Neuronal stem cell (in vitro differentiated cells): ENCODE results near the gene HMGCLL1.
A peak's percentile ranks its signal among the peaks of the same experiment; 100 is the strongest.

Source experiments
- DNase-seq: peaks from one replicate; pipeline ENCODE4 v3.0.0-alpha.2; 2013; ENCODE audit warnings: low spot score
- H2AFZ ChIP-seq: one replicate; pipeline ENCODE4 v1.6.1; 2013; ENCODE audit warnings: mild to moderate bottlenecking, low read length, inconsistent platforms
- H2AK5ac ChIP-seq: 2 replicates; pipeline ENCODE4 v1.6.1; 2013; ENCODE audit warnings: low read depth, mild to moderate bottlenecking, inconsistent platforms, low read length, moderate library complexity, mixed read lengths
- H2BK120ac ChIP-seq: 2 replicates; pipeline ENCODE4 v1.6.1; 2013; ENCODE audit warnings: low read depth, mild to moderate bottlenecking, inconsistent platforms, low read length, moderate library complexity, mixed read lengths
- H2BK12ac ChIP-seq: one replicate; pipeline ENCODE4 v1.6.1; 2013; ENCODE audit warnings: low read length, inconsistent platforms
- H2BK15ac ChIP-seq: 2 replicates; pipeline ENCODE4 v1.6.1; 2013; ENCODE audit warnings: mild to moderate bottlenecking, low read length, inconsistent platforms, mixed read lengths
- H2BK5ac ChIP-seq: one replicate; pipeline ENCODE4 v1.6.1; 2013; ENCODE audit warnings: inconsistent platforms, mild to moderate bottlenecking, low read length, moderate library complexity
- H3K14ac ChIP-seq: one replicate; pipeline ENCODE4 v1.6.1; 2013; ENCODE audit warnings: low read length, inconsistent platforms
- H3K18ac ChIP-seq: 2 replicates; pipeline ENCODE4 v1.6.1; 2013; ENCODE audit warnings: low read length, inconsistent platforms
- H3K23ac ChIP-seq: 2 replicates; pipeline ENCODE4 v1.6.1; 2013; ENCODE audit warnings: low read depth, mild to moderate bottlenecking, mixed read lengths, low read length, inconsistent platforms; ENCODE audit not compliant: poor library complexity
- H3K27ac ChIP-seq: replicated peaks from 3 replicates; pipeline ENCODE4 v1.5.1; 2013; ENCODE audit warnings: low read length, inconsistent platforms
- H3K27me3 ChIP-seq, 3 experiments: 2 replicates each; pipeline ENCODE4 v1.6.1; 2013; ENCODE audit warnings: low read length in 3 of 3, mild to moderate bottlenecking in 2 of 3, inconsistent platforms in 1 of 3, low read depth in 1 of 3, mixed read lengths in 1 of 3, moderate library complexity in 1 of 3; ENCODE audit not compliant: control insufficient read depth in 3 of 3, insufficient read depth in 3 of 3
- H3K36me3 ChIP-seq, 2 donors: replicated peaks in 1 of 2; 2 replicates each; pipeline ENCODE4 v1.6.1; 2013; ENCODE audit warnings: low read length in 2 of 2; ENCODE audit not compliant: control insufficient read depth in 2 of 2, insufficient read depth in 2 of 2
- H3K4ac ChIP-seq: 2 replicates; pipeline ENCODE4 v1.6.1; 2013; ENCODE audit warnings: inconsistent platforms, mild to moderate bottlenecking, low read length, moderate library complexity
- H3K4me1 ChIP-seq, 2 donors: 1 replicate in 1 of 2; 2 replicates in 1 of 2; pipeline ENCODE4 v1.6.1; 2013; ENCODE audit warnings: low read length in 2 of 2, low read depth in 1 of 2; ENCODE audit not compliant: control insufficient read depth in 2 of 2, insufficient read depth in 1 of 2
- H3K4me2 ChIP-seq: one replicate; pipeline ENCODE4 v1.6.1; 2013; ENCODE audit warnings: mild to moderate bottlenecking, low read length, inconsistent platforms; ENCODE audit not compliant: insufficient read depth, poor library complexity, severe bottlenecking
- H3K4me3 ChIP-seq, 2 donors: 2 replicates each; pipeline ENCODE4 v1.5.1; 2013; ENCODE audit warnings: low read length in 2 of 2, mild to moderate bottlenecking in 2 of 2, inconsistent platforms in 1 of 2, moderate library complexity in 1 of 2
- H3K79me1 ChIP-seq: one replicate; pipeline ENCODE4 v1.6.1; 2013; ENCODE audit warnings: low read depth, mild to moderate bottlenecking, inconsistent platforms, low read length, moderate library complexity
- H3K9ac ChIP-seq: one replicate; pipeline ENCODE4 v1.6.1; 2013; ENCODE audit warnings: mild to moderate bottlenecking, low read depth, low read length, inconsistent platforms; ENCODE audit not compliant: poor library complexity
- H3K9me3 ChIP-seq, 2 donors: replicated peaks in 1 of 2; 2 replicates each; pipeline versions ENCODE3 to v1.6.1; 2013; ENCODE audit warnings: low read length in 2 of 2, mild to moderate bottlenecking in 2 of 2, inconsistent platforms in 1 of 2, low read depth in 1 of 2, mixed read lengths in 1 of 2, moderate library complexity in 1 of 2; ENCODE audit not compliant: control insufficient read depth in 2 of 2, insufficient read depth in 1 of 2
- H4K8ac ChIP-seq: one replicate; pipeline ENCODE4 v1.6.1; 2013; ENCODE audit warnings: low read depth, mild to moderate bottlenecking, inconsistent platforms, low read length, moderate library complexity
- H4K91ac ChIP-seq: one replicate; pipeline ENCODE4 v1.6.1; 2013; ENCODE audit warnings: low read length, low read depth, mild to moderate bottlenecking, inconsistent platforms; ENCODE audit not compliant: poor library complexity
- WGBS, 2 donors: extraction: QIAGEN DNeasy Blood & Tissue Kit; methylation state at CpG; one replicate each; pipeline ENCODE4 v1.1.7; 2013; ENCODE audit warnings: missing lambda C conversion rate in 2 of 2, mixed read lengths in 1 of 2; ENCODE audit not compliant: insufficient read length in 2 of 2, insufficient replicate concordance in 1 of 2; ENCODE audit errors: extremely low coverage in 2 of 2; 5-methylcytosine and 5-hydroxymethylcytosine counted together

The HMGCLL1 gene

DNA sequence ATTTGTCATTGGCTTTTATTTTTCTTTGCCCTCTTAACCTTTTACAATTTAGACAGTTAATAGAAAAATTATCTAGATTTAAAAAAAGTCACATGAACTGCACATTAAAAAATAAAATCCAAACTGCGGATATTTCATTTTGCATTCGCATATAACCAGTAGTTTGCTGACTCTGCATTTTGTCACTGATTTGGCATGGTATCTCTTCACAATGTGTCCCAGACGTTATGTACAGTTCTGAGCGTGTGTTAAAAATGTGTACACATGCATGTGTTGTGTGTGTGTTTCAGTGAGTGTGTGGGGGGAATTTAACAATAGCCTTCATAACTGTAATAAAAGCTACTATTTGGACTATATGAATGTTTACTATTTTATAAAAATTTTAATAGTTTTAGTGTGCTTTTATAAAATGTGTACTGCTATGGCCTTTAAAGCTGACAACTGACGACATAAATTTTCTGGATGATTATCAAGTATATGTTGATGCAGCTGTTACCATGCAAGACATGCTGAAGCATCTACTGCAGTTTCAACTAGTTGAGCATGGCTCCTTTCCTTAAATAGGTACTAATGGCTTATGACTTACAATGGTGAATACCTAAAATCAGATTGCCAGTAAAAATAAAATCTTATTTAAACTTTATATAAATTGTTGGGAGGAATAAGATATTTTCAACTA is 67.7 kb downstream of the HMGCLL1 start:
- H3K4ac ChIP-seq, result no peak overlapping the region
- no peaks in the 10 kb centered on the region for H3K27me3 ChIP-seq

DNA sequence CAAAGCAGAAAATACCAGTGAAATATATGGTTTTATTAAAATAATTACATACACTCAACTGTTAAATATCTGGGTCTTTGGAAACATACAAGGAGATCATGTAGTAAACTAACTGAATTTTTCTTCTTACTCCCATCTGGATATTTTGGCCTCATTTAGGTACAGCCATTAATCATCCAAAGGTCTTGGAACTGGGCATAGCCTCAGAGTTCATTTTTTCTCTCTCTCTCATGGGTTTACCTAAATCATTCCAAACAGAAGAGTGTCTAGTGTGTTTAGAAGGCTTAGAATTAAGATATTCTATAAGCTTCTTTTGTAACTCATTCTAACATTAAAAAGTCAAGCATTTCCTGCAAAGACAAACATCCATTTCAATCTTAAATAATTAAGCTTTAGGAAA is 79.4 kb downstream of the HMGCLL1 start:
- H3K27me3 ChIP-seq, result no peaks in the 10 kb centered on the region
- H3K23ac ChIP-seq, result no peak overlapping the region
- H3K4me1 ChIP-seq, result peaks cover 0 to 1% of the 10 kb centered on the region in 2 donors
- no peak overlapping the region for H3K4me2 ChIP-seq
- no peaks in the 10 kb centered on the region for H3K36me3 ChIP-seq
- no peak overlapping the region for H3K4me3 ChIP-seq
- no peaks in the 10 kb centered on the region for H3K79me1 ChIP-seq
- H2AFZ ChIP-seq, result no peak overlapping the region
- H3K18ac ChIP-seq, result no peak overlapping the region
- no peak overlapping the region for H3K9ac ChIP-seq
- no peak for DNase-seq
- no peak overlapping the region for H4K8ac ChIP-seq
- no peak overlapping the region for H3K27ac ChIP-seq
- H3K4ac ChIP-seq, result no peak overlapping the region
- no peaks in the 10 kb centered on the region for H3K9me3 ChIP-seq
- H4K91ac ChIP-seq, result no peak overlapping the region
- H2AK5ac ChIP-seq, result no peak overlapping the region
- no peak overlapping the region for H2BK12ac ChIP-seq
- H2BK15ac ChIP-seq, result no peak overlapping the region
- H3K14ac ChIP-seq, result no peak overlapping the region
- H2BK120ac ChIP-seq, result no peak overlapping the region
- no peak overlapping the region for H2BK5ac ChIP-seq

More for the DNA sequence above, 67.7 kb downstream of the HMGCLL1 start:
- WGBS, 2 donors, result no CpG with 5 or more reads among the region's 5 CpGs
- no peak overlapping the region for H3K23ac ChIP-seq
- H2AK5ac ChIP-seq, result no peak overlapping the region
- no peak overlapping the region for H3K18ac ChIP-seq
- no peak overlapping the region for H2BK120ac ChIP-seq
- H3K36me3 ChIP-seq, result no peaks in the 10 kb centered on the region
- H3K27ac ChIP-seq, result no peak overlapping the region
- no peak overlapping the region for H2BK5ac ChIP-seq
- no peak overlapping the region for H3K4me3 ChIP-seq
- H4K91ac ChIP-seq, result no peak overlapping the region
- no peak overlapping the region for H2AFZ ChIP-seq
- H2BK12ac ChIP-seq, result no peak overlapping the region
- H3K9me3 ChIP-seq, result no peaks in the 10 kb centered on the region
- H4K8ac ChIP-seq, result no peak overlapping the region
- no peak overlapping the region for H3K4me2 ChIP-seq
- H3K14ac ChIP-seq, result no peak overlapping the region
- no peak overlapping the region for H2BK15ac ChIP-seq
- no peaks in the 10 kb centered on the region for H3K79me1 ChIP-seq
- DNase-seq, result no peak
- no peaks in the 10 kb centered on the region for H3K4me1 ChIP-seq
- no peak overlapping the region for H3K9ac ChIP-seq

- no peaks in the 10 kb centered on the region for H3K9me3 ChIP-seq
- H2AFZ ChIP-seq, result peak overlapping the region; percentile 45
- H2BK15ac ChIP-seq, result no peak overlapping the region
- no peak overlapping the region for H3K23ac ChIP-seq
- H4K8ac ChIP-seq, result no peak overlapping the region
- no peaks in the 10 kb centered on the region for H3K27me3 ChIP-seq
- no peak overlapping the region for H3K18ac ChIP-seq
- H3K14ac ChIP-seq, result no peak overlapping the region
- no peak overlapping the region for H4K91ac ChIP-seq
- no peak overlapping the region for H3K9ac ChIP-seq
- H3K4me2 ChIP-seq, result no peak overlapping the region
- H3K4me3 ChIP-seq, result no peak overlapping the region
- no peak overlapping the region for H2BK12ac ChIP-seq
- no peak overlapping the region for H2BK120ac ChIP-seq
- no CpG with 5 or more reads among the region's 3 CpGs for WGBS, 2 donors
- H3K36me3 ChIP-seq, result no peaks in the 10 kb centered on the region
- no peak overlapping the region for H2BK5ac ChIP-seq
- H3K4me1 ChIP-seq, result peaks cover 0 to 1% of the 10 kb centered on the region in 2 donors
- H3K27ac ChIP-seq, result no peak overlapping the region
- no peaks in the 10 kb centered on the region for H3K79me1 ChIP-seq
- no peak overlapping the region for H3K4ac ChIP-seq
- no peak for DNase-seq
- no peak overlapping the region for H2AK5ac ChIP-seq
Observed at GRCh38 chr6:55497694-55498093, 81.3 kb downstream of the HMGCLL1 start.

DNA sequence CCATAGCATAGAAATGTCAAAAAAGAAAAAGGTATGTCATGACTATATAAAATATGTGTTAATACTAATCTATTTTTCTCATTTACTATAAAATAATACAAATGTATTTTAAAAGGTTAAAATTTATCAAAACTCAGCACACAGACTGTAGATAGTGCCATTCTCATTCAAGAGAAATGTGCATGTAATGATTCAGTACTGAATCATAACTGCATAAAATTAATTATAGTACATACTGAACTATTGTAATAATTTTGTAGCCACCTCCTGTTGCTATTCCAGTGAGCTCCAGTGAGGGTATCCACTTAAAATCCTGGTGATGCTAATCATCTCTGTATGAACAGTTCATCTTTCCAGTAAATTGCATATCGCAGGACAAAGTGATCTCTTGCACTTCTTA is 82.8 kb downstream of the HMGCLL1 start:
- DNase-seq, result no peak
- H2BK15ac ChIP-seq, result no peak overlapping the region
- no peak overlapping the region for H2BK12ac ChIP-seq
- H3K4me3 ChIP-seq, result no peak overlapping the region
- no peak overlapping the region for H3K23ac ChIP-seq
- no peaks in the 10 kb centered on the region for H3K9me3 ChIP-seq
- H3K79me1 ChIP-seq, result no peaks in the 10 kb centered on the region
- H2BK5ac ChIP-seq, result no peak overlapping the region
- peaks cover 0 to 1% of the 10 kb centered on the region in 2 donors for H3K4me1 ChIP-seq
- no peaks in the 10 kb centered on the region for H3K27me3 ChIP-seq
- H2BK120ac ChIP-seq, result no peak overlapping the region
- H4K8ac ChIP-seq, result no peak overlapping the region
- no peak overlapping the region for H3K4ac ChIP-seq
- no peak overlapping the region for H3K27ac ChIP-seq
- H3K18ac ChIP-seq, result no peak overlapping the region
- H3K9ac ChIP-seq, result no peak overlapping the region
- H4K91ac ChIP-seq, result no peak overlapping the region
- no CpG with 5 or more reads among the region's 1 CpG for WGBS, 2 donors
- H2AFZ ChIP-seq, result no peak overlapping the region
- H3K36me3 ChIP-seq, result no peaks in the 10 kb centered on the region
- no peak overlapping the region for H2AK5ac ChIP-seq
- no peak overlapping the region for H3K14ac ChIP-seq
- H3K4me2 ChIP-seq, result no peak overlapping the region
